Fibroblast of lung (primary cell): Measurements from ENCODE around the gene SSTR1. TPM values are rescaled to one million over a fixed set of nuclear protein-coding genes. Genes with fewer than 3 reads are reported as not detected.
A peak's percentile ranks its signal among the peaks of the same experiment; 100 is the strongest.

Experiments
- DNase-seq, 2 donors: peaks; one replicate each; pipeline versions ENCODE4 v3.0.0 to v3.0.0-alpha.2; 2010; ENCODE audit warnings: low read depth in 2 of 2
- H2AFZ ChIP-seq: 2 replicates; pipeline ENCODE4 v1.5.1; 2012; ENCODE audit warnings: low read length, control low read depth, inconsistent platforms
- H3K27ac ChIP-seq: 2 replicates; pipeline ENCODE4 v1.5.1; 2011; ENCODE audit warnings: low read length, control low read depth; ENCODE audit not compliant: insufficient read depth
- H3K27me3 ChIP-seq: 2 replicates; pipeline ENCODE4 v1.5.1; 2011; ENCODE audit warnings: mild to moderate bottlenecking, low read length; ENCODE audit not compliant: control insufficient read depth, insufficient read depth
- H3K36me3 ChIP-seq: 2 replicates; pipeline ENCODE4 v1.5.1; 2011; ENCODE audit warnings: low read length; ENCODE audit not compliant: control insufficient read depth, insufficient read depth
- H3K4me1 ChIP-seq: 2 replicates; pipeline ENCODE4 v1.5.1; 2011; ENCODE audit warnings: low read length; ENCODE audit not compliant: control insufficient read depth, insufficient read depth; ENCODE audit errors: extremely low read depth
- H3K4me2 ChIP-seq: 2 replicates; pipeline ENCODE4 v1.5.1; 2011; ENCODE audit warnings: low read length, control low read depth; ENCODE audit not compliant: insufficient read depth; ENCODE audit errors: extremely low read depth
- H3K4me3 ChIP-seq, 4 experiments: fragments of 200-600 bp in 1 of 4; sonication (generic) in 1 of 4; replicated peaks in 1 of 4; 2 replicates each; pipeline ENCODE4 v1.5.1; 2011 to 2016; ENCODE audit warnings: low read length in 4 of 4, low read depth in 3 of 4, mild to moderate bottlenecking in 3 of 4, control low read depth in 2 of 4, inconsistent platforms in 1 of 4, mixed read lengths in 1 of 4; ENCODE audit not compliant: insufficient read depth in 1 of 4; ENCODE audit errors: control extremely low read depth in 1 of 4
- H3K79me2 ChIP-seq: 2 replicates; pipeline ENCODE4 v1.5.1; 2012; ENCODE audit warnings: mild to moderate bottlenecking, low read length, inconsistent platforms; ENCODE audit not compliant: control insufficient read depth, insufficient read depth
- H3K9ac ChIP-seq: 2 replicates; pipeline ENCODE4 v1.5.1; 2011; ENCODE audit warnings: mild to moderate bottlenecking, low read length, control low read depth; ENCODE audit not compliant: insufficient read depth
- H3K9me3 ChIP-seq: 2 replicates; pipeline ENCODE4 v1.5.1; 2012; ENCODE audit warnings: low read depth, low read length; ENCODE audit not compliant: control insufficient read depth, insufficient read depth
- H4K20me1 ChIP-seq: 2 replicates; pipeline ENCODE4 v1.5.1; 2011; ENCODE audit warnings: low read length; ENCODE audit not compliant: control insufficient read depth, insufficient read depth; ENCODE audit errors: extremely low read depth
- CTCF ChIP-seq, 2 donors: IDR thresholded peaks in 1 of 2; conservative IDR thresholded peaks in 1 of 2; 1 replicate in 1 of 2; 2 replicates in 1 of 2; pipeline ENCODE4 v1.5.1; 2011 to 2012; ENCODE audit warnings: low read length in 2 of 2, control low read depth in 1 of 2, inconsistent platforms in 1 of 2, low read depth in 1 of 2, mild to moderate bottlenecking in 1 of 2
- EZH2 ChIP-seq: IDR thresholded peaks from 2 replicates; pipeline ENCODE4 v1.5.1; 2012; ENCODE audit warnings: low read length, control low read depth, mild to moderate bottlenecking; ENCODE audit errors: missing control alignments
- polyA minus RNA-seq: library from RNA; depleted of rRNA, polyadenylated mRNA; stranded (reverse); fragments of >200 nt; gene quantifications from 2 replicates; pipeline ENCODE4 v1.2.3, GENCODE V29; 2011; ENCODE audit warnings: low replicate concordance
- polyA plus RNA-seq, 2 donors: library from polyadenylated mRNA; depleted of rRNA in 1 of 2; stranded (reverse) in 1 of 2; unstranded in 1 of 2; fragments of >200 nt; gene quantifications; 2 replicates each; pipeline ENCODE4 v1.2.1, GENCODE V29; 2011 to 2012; ENCODE audit warnings: missing spikeins in 1 of 2
- total RNA-seq: library from RNA; depleted of rRNA; stranded (reverse); fragments of >200 nt; gene quantifications from 2 replicates; pipeline ENCODE4 v1.2.1, GENCODE V29; 2014

Gene SSTR1
- total RNA-seq (1.8 and 3.0 TPM in 2 replicates), polyA plus RNA-seq (7.8 and 10.5 TPM in 2 replicates), polyA minus RNA-seq (13.5 and 19.0 TPM in 2 replicates)
- 6.7 and 9.1 TPM in 2 replicates for polyA plus RNA-seq (2012)

- Histone ChIP-seq H3K4me1 (peaks cover 9% of the 10 kb centered on the region), H3K27me3 (no peaks in the 10 kb centered on the region), H3K36me3 (no peaks in the 10 kb centered on the region), H3K4me3 (peak within 1 kb of the TSS; percentile 46 to 71 (median 58)), H3K27ac (peak within 1 kb of the TSS; percentile 67), H4K20me1 (no peaks in the 10 kb centered on the region), H3K9me3 (no peaks in the 10 kb centered on the region), H3K79me2 (peaks cover 17% of the 10 kb centered on the region), H3K9ac (no peak within 1 kb of the TSS), H3K4me2 (peak within 1 kb of the TSS; percentile 99), H2AFZ (peak within 1 kb of the TSS; percentile 78)
- TF ChIP-seq CTCF (conservative IDR thresholded peaks at IDR 0.05 in 1 of 2, IDR thresholded peaks at IDR 0.05 in 1 of 2; ENCODE audit: low read depth in 1 of 2, low read length in 2 of 2) (no peak), EZH2 (no peak)
- DNase-seq, result peak; percentile 12 to 28
Measured at GRCh38 chr14:38207736-38208617, at the start of gene SSTR1. Gene SSTR1 (plus strand): TSS chr14:38207904. CDS start chr14:38209390, 1,486 bp downstream.

DNA sequence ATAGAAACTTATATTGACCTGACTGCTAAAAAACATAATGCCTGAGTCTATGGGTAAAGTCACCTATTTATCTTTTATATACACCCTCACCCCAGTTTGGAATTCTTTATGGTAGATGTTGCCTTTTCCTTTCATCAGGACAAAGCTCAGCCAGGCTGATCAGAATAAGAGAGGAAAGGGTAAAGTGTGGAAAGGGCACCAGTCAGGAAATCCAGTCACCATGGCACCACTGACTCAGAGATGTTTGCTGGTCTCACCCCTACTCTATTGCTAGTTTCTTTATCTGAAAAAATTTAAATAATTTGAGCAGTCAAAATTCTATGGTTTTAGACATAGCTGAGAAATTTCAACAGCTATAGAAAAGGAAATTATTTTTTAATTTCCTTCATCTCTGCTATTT, 49.2 kb upstream of the SSTR1 start:
- Histone ChIP-seq H3K4me3 (no peak overlapping the region), H3K9me3 (no peaks in the 10 kb centered on the region), H3K27ac (no peak overlapping the region), H3K4me1 (no peaks in the 10 kb centered on the region), H3K4me2 (no peak overlapping the region), H3K36me3 (no peaks in the 10 kb centered on the region), H3K27me3 (no peaks in the 10 kb centered on the region), H3K79me2 (no peaks in the 10 kb centered on the region), H2AFZ (no peak overlapping the region), H4K20me1 (no peaks in the 10 kb centered on the region), H3K9ac (no peak overlapping the region)
- TF ChIP-seq CTCF (conservative IDR thresholded peaks at IDR 0.05 in 1 of 2, IDR thresholded peaks at IDR 0.05 in 1 of 2; ENCODE audit: low read depth in 1 of 2, low read length in 2 of 2), result no peak
- no peak for TF ChIP-seq EZH2
- DNase-seq, result no peak

DNA sequence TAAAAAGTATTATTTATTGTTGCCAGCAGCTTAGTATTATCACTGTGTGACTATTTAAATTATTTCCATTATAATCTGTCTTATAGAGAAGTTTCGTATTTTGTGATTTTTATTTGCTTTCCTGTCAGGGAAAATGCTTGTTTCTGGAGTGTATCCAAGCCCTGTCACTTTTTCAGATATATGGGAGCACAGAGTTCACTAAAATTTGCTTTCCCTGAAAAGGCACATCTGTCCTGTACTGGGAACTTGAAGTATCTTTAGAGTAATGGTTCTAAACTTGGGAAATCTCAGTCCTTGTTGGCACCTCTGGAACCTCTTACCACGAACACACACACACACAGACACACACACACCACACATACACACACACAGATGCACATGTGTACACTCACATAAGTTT, 39.3 kb upstream of the SSTR1 start:
- no peak overlapping the region for H3K4me2 ChIP-seq
- H3K9me3 ChIP-seq, result no peaks in the 10 kb centered on the region
- TF ChIP-seq CTCF (conservative IDR thresholded peaks at IDR 0.05 in 1 of 2, IDR thresholded peaks at IDR 0.05 in 1 of 2; ENCODE audit: low read depth in 1 of 2, low read length in 2 of 2), result no peak
- TF ChIP-seq EZH2, result no peak
- no peak overlapping the region for H2AFZ ChIP-seq
- no peaks in the 10 kb centered on the region for H3K4me1 ChIP-seq
- no peaks in the 10 kb centered on the region for H3K36me3 ChIP-seq
- H3K4me3 ChIP-seq, result no peak overlapping the region
- peak in 1 of 2 donors; percentile 1 for DNase-seq
- H3K27ac ChIP-seq, result no peak overlapping the region
- no peak overlapping the region for H3K9ac ChIP-seq
- H3K27me3 ChIP-seq, result no peaks in the 10 kb centered on the region
- no peaks in the 10 kb centered on the region for H3K79me2 ChIP-seq
- no peaks in the 10 kb centered on the region for H4K20me1 ChIP-seq
